GM18907 (cell line): Measurements from ENCODE around the gene ZKSCAN7.
"Not testable (repeated sequence)": the region's sequence is repeated elsewhere in the genome, so short reads cannot be mapped to it uniquely, and the experiment has no call there.

Experiments used
- ATAC-seq: cut with Tn5 transposase; IDR thresholded peaks from one replicate; pipeline ENCODE4 v1.9.1; 2021; ENCODE audit warnings: mild to moderate bottlenecking, moderate library complexity; ENCODE audit not compliant: unreplicated experiment

Gene ZKSCAN7

DNA sequence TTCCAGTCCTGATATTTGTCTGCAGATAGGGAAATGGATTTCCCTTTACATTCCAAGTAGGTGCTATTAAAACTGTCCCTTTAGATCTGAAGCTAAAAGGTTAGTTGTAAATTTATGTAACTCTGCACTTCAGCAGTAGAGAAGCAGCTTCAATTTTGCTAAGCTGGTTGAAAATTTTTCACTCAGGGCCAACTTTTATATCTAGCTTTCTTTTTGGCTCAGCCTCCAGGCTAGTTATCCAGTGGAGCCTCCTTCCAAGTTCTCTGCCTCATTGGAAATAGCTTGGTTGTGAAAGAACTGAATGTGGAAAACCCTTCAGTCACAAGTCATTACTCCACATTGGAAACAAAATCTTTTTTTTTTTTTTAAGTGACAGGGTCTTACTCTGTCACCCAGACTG, 21.6 kb downstream of the ZKSCAN7 start:
- no peak for ATAC-seq

DNA sequence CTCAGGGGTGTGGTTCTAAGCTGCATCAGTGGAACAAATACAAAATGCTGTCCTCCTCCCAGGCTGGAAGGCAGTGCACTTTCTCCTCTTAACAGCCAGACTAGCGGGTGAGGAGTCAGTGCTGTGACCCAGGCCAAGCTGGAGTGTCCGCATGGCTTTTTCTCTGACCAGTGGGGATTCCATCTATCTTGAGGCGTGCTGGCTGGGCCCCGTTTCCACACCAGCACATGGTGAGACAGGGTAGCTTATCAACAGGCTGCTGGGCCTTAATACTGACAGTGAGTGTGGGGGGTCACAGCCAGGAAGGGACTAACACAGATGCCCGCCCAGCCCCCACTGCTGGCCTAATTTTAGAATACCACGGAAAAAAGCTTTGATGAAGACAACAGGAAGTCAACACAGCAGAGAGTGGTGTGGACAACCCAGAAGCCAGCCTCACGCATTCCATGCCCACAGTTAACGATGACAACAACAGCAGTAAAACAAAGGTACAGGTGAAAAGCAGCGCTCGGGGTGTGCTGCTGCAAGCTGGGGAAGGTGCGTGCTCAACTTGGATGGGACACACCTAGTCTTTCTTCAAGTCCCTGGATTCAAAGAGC, 22.5 kb downstream of the ZKSCAN7 start:
- ATAC-seq: not testable (repeated sequence)

DNA sequence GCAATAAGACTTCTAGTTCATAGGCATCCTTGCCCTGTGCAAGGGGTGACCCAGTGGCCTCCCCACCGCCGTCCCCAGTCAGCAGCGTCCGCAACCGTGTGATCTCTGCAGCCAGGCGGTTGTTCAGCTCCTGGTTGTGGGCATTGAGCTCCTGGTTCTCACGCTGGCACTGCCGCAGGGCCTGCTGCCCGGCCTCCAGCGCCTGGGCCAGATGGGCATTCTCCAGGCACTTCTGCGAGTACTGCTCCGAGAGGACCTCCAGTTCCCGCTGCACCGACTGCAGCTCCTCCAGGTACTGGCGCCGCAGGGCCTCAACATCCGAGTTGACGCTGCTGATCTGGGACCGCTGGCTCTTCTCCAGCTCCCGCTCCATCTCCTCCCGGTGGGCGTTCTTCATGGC, 23.3 kb downstream of the ZKSCAN7 start:
- not testable (repeated sequence) for ATAC-seq

GRCh38 chr3:44578924-44579515, 24.0 kb downstream of the ZKSCAN7 start:
- ATAC-seq: not testable (repeated sequence)

DNA sequence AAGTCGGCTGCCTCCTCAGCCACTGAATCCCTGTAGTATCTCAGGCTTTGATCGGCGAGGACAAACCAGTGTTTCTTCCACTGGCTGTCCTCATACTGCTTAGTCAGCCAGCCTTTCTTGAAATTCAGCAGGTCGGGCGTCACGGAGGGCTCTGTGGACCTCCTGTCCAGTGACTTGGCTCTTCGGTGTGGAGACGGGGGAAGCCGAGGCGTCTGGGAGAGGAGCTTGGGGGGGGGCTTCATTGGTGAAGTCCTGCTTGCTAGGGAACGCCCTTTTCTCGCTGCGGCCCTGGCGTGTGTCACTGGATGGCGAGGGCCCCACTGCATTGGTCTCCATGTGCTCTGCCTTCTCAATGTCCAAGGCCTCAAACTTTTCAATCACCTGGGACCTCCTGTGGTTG, 24.8 kb downstream of the ZKSCAN7 start:
- not testable (repeated sequence) for ATAC-seq

DNA sequence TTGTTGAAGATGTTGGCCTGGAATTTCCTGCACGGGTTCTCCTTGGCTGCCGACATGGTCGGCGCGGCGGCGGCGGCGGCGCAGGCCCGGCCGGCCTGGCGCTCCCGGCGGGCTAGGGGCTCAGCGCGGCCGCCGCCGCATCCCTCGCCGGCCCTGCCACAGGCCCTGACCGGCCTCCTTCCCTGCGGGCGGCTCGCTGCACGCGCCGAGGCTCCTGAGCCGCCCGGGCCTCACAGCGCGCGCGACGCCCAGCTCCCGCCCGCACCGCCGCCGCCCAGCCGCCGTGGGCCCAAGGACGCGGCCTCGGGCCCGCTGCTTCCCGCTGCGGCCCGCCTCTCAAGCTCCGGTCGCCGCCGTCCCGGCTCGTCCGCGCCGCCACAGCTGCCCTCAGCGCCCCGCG, 26.0 kb downstream of the ZKSCAN7 start:
- ATAC-seq: not testable (repeated sequence)

DNA sequence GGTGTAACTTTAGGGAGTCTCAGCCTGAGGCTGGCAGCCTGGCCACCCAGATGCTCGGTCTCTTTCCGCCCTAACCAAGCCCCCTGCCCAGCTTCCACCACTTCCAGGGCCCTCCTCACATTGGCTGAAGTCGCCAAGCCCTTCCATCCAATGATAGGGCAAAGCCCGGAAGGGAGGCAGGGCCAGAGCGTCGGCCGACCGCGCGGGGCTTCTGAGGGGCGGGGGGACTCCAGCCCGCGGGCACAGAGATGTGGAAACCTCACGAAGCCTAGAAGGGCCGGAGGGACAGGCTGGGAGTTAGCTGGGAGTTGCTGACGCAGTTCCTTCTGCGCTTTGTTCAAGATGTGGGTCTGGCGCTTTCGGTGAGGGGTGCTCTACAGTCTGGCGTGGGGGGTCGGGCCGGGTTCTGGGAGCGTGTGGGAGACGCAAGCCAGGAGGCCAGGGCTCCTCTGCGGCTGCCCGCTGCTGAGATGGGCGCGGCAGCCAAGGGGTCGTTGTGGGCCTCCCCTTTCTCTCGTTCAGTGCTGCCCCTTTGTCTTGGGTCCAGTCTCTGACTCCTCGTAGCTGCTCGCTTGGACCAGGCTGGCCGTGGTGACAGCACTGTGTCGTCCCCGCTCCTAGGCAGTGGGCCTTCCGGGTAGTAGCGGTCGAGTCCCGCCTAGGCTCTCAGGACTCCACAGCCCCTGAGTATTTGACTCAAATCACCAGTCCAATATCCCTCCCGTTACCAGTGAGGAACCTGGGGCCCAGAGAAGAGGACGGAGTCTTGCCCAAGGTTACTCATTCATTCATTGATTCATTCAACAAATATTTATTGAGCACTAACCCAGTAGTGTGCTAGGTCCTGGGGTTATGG, 29.9 kb downstream of the ZKSCAN7 start, which contains the start of gene ZNF660:
ZNF660 (plus strand) TSS at position 319 of the 856 bp plus-strand sequence. CDS start 9,230 bp downstream, outside the sequence.
- peak; percentile 65 for ATAC-seq

DNA sequence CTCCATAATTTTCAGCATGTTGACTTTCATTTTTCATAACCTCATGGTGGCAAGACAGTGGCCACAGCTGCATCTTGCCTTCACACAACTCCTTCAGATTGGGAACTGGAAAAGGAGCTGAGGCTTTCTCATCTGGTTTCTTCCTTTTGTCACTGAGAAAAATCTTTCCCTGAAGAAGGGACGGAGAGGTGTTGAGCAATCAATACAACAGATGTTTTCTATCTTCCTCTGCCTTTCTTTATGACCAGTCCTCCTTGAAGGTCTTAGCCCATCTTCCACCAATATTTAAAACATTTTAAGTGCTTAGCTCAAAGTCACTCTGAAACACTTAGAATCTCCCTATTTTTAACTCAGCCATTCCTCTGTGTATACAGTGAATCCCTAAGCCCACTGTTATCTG, 41.6 kb downstream of the ZKSCAN7 start:
- no peak for ATAC-seq

DNA sequence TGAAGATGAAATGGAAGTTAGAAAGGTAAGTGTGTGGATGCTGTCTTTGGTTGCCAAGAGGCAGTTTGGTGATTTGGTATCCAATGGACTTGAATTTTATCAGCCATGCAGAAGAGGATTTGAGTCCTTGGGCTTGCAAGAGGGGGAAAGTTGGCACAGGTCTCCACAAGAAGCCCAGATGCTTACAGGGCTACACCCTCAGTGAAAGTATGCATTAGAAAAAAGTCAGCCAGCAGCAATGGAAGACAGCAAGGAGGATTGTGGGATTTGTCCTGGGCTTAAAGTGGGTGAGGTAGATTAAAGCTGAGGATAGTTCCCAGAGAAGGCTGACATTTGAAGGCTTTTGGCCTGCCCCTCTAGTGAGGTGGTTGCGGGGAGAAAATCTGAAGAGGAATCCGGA, 46.8 kb downstream of the ZKSCAN7 start:
- ATAC-seq: no peak

DNA sequence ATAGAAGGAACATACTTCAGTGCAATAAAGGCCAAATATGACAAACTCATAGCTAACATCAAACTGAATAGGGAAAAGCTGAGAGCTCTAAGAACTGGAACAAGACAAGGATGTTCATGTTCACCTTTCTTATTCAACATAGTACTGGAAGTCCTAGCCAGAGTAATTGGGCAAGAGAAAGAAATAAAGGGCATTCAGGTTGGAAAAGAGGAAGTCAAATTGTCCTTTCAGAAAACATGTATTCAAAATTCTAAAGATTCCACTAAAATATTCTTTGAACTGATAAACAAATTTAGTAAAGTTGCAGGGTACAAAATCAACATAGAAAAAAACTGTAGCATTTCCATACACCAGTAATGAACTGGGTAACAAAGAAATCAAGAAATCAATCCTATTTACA, 57.7 kb downstream of the ZKSCAN7 start:
- no peak for ATAC-seq
